ENCODE data around the gene INO80B.
"Not testable (repeated sequence)": the region's sequence is repeated elsewhere in the genome, so short reads cannot be mapped to it uniquely, and the experiment has no call there.

INO80B gene

DNA sequence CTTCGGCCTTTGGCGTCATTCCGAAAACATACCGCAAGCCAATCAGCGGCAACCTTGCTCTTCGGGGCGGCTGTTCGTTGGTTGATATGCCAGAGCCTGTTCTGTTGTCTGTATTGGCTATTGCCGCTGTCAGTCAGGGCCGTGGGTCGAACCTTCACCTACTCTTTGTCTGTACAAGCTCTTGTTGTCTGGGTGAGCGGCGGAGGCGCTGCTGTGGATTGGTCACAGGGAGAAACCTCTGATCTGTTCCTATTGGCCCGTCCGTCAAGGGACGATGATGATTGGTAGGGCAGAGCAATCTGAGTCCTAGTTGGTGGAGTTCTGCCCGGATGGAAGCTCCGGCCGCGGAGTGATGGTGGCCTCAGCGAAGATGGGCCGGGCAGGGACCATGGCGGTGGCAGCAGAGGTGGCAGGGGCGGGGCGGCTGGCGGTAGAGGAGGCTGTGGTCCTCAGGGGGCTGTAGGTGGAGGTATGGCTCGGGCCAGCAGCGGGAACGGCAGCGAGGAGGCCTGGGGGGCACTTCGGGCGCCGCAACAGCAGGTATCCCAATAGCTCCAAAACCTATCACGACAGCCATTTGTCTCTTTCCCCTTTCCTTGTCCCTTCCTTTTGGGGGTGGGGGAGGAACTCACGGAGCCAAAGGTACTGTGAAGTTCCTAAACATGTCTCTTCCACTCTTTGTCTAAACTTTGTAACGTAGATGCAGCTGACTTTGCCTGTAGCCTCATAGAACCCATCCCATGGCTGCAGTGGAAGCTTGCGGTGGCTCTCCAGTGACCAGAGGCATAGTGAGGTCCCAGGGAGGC, 3.4 kb downstream of the INO80B start, which contains the start of gene WBP1:
Gene WBP1, plus strand, starts transcription at position 307 of the 806 bp plus-strand sequence. Its CDS starts 165 bp downstream, at position 472.
- TF ChIP-seq, protein P1, sequence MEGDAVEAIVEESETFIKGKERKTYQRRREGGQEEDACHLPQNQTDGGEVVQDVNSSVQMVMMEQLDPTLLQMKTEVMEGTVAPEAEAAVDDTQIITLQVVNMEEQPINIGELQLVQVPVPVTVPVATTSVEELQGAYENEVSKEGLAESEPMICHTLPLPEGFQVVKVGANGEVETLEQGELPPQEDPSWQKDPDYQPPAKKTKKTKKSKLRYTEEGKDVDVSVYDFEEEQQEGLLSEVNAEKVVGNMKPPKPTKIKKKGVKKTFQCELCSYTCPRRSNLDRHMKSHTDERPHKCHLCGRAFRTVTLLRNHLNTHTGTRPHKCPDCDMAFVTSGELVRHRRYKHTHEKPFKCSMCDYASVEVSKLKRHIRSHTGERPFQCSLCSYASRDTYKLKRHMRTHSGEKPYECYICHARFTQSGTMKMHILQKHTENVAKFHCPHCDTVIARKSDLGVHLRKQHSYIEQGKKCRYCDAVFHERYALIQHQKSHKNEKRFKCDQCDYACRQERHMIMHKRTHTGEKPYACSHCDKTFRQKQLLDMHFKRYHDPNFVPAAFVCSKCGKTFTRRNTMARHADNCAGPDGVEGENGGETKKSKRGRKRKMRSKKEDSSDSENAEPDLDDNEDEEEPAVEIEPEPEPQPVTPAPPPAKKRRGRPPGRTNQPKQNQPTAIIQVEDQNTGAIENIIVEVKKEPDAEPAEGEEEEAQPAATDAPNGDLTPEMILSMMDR (IDR thresholded peaks at IDR 0.05; ENCODE audit: insufficient read depth, low read depth, low read length, missing control alignments), result no peak
- DNase-seq (ENCODE audit: low read depth), result peak; percentile 100
- peak within 1 kb of the TSS; percentile 100 for H3K4me3 ChIP-seq (ENCODE audit: low read depth, low read length)

GRCh38 chr2:74458938-74459363, 4.1 kb downstream of the INO80B start:
- H3K4me3 ChIP-seq (ENCODE audit: low read depth, low read length), result peak overlapping the region; percentile 100
- peak; percentile 38 for DNase-seq (ENCODE audit: low read depth)
- TF ChIP-seq, protein P1 (IDR thresholded peaks at IDR 0.05; ENCODE audit: insufficient read depth, low read depth, low read length, missing control alignments), result no peak

DNA sequence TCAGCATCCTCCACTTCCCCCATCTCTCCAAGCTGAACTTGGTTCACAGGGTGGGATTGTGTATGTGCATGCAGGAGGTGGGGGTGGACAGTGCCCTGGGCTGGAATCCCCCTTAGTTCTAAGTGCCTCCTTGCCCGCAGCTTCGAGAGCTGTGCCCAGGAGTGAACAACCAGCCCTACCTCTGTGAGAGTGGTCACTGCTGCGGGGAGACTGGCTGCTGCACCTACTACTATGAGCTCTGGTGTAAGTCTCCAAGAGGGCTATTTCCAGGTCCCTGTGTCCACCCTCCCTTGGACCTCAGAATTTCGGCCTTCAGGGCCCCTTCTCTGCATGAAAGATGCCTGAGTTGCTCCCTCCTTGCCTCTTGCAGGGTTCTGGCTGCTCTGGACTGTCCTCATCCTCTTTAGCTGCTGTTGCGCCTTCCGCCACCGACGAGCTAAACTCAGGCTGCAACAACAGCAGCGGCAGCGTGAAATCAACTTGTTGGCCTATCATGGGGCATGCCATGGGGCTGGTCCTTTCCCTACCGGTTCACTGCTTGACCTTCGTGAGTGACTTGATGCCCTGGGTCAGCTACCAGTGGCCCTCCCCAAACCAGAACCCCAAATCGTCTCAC, 4.7 kb downstream of the INO80B start:
- H3K4me3 ChIP-seq (ENCODE audit: low read depth, low read length), result peak overlapping the region; percentile 100
- not testable (repeated sequence) for DNase-seq (ENCODE audit: low read depth)

GRCh38 chr2:74460187-74460586, 5.3 kb downstream of the INO80B start:
- not testable (repeated sequence) for DNase-seq (ENCODE audit: low read depth); H3K4me3 ChIP-seq (ENCODE audit: low read depth, low read length)

DNA sequence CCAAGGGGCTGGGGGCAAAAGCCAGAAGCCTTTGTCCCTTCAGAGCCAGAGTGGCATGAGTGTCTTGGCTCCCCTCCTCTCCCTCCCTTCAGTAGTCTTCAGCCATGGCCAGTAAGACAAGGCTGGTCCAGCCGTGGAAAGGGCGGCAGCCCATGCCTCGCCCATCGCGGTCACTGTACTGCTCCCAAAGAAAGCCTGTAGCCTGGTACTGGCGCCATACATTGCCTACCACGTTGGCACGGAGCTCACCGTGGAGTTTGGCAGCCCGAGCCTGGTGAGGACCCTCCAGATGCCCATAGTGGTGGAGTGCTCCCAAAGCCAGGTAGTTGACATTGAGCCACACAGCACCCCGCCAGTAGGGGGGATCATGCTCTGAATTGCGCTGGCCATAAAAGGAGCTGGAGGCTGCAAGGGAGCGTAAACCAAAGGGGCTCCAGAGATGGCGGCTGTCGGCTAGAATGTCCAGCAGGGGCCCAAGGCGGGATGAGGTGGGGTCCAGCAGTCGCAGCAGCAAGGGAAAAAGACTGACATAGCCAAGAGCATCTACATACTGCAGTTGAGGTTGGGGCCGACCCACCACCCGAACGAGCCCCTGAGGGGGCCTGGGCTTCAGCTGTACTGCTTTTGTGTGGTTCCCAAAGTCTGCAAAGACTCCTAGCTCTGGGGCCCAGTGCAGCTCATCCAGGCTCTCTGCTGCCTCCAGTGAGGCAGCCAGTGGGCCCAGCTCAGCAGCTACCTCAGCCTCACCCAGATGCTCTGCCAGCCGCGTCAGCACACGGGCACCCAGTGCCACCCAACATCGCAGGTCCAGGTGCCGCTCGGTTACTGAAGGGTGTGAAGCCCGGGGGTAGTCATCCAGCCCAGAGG, 6.5 kb downstream of the INO80B start:
- no peak overlapping the region for H3K4me3 ChIP-seq (ENCODE audit: low read depth, low read length)
- TF ChIP-seq, protein P1 (IDR thresholded peaks at IDR 0.05; ENCODE audit: insufficient read depth, low read depth, low read length, missing control alignments), result peak; percentile 17
- DNase-seq (ENCODE audit: low read depth), result no peak

DNA sequence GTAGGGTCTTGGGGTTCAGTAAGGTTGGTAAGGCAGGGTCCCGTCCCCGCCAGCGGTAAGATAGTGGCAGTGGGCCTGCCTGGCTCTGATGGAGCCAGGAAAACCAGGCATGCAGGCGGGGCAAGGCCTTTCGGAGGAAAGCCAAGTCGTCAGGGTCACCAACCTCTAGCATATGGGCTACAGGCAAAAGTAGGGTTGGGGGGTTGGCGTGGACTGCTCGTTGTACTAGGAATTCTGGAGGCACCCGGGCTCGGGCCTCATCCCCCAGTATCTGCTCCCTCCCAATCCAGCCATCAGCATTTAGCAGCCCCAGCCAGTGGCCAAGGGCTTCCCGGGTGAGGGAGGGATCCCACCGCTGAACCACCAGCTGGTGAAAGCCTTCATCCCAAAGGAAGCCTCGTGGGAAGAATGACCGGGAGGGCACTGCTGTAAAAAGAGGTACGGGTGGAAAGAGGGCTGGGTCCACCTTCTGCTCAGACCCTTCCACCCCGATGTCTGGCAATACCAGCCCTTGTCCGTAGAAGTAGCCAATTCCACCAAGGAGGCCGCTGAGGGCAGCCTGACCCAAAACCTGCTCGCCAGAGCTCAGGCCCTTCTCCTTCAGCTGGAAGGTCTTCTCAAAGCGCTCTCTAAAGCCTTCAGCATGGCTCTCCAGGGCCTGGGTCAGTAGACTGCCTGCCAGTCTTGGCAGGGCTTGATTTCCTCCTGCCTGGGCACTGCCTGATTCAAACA, 7.3 kb downstream of the INO80B start:
- DNase-seq (ENCODE audit: low read depth), result no peak
- no peak overlapping the region for H3K4me3 ChIP-seq (ENCODE audit: low read depth, low read length)
- TF ChIP-seq, protein P1 (IDR thresholded peaks at IDR 0.05; ENCODE audit: insufficient read depth, low read depth, low read length, missing control alignments), result no peak

DNA sequence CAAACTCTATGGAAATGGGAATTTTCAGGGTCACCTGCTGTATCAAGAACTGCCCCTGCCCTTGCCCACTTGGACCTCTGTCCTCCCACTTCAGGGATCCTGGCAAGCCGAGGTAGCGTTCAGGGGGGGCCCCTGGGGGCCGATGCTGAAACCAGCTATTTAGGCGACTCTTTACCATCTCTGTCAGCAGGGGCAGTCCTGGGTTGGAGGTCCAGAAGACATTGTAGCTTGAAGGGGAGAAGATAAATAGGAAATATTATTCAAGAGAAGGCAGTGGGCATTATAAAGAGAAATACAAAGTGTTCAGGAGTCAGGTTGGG, 7.9 kb downstream of the INO80B start:
- DNase-seq (ENCODE audit: low read depth), result no peak
- H3K4me3 ChIP-seq (ENCODE audit: low read depth, low read length), result no peak overlapping the region
- TF ChIP-seq, protein P1 (IDR thresholded peaks at IDR 0.05; ENCODE audit: insufficient read depth, low read depth, low read length, missing control alignments), result no peak

Data from GM12865 (cell line).